ENCODE data around the gene CXCL10.

CXCL10 gene

DNA sequence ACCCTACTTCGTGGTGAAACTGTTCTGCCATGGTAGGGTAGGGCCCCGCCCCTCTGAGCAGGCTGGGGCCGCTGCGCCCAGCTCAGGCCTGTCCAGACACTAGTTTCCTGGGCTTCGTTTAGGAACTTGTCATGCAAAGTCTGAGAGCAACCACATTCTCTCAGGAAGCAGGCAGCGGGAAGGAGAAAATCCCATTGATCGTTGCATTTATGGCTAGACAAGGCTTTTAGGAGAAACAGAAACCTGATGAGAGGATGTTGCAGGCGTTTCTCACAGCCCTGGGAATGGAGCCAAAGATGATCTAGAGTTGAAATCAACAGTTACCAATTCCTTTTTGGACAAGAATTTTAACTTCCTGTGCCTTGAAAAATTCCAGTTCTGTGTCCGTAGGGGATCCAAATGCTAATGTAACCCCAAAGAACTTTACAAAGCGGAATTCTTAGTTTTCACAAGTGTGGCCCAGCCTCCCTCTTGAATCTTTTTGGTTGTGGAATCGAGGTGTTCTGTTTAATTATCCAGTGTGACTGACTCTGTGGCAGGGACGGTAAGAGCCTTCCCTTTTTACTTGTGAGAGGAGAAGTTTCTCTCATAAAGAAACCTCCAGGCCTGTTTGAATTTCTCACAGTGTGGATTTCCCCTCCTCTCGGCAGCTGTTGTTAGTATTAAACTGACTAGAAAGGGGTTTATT, 11.5 kb downstream of the CXCL10 start:
- H3K4me3 ChIP-seq (ENCODE audit: low read length), result no peak overlapping the region
- DNase-seq (ENCODE audit: low read depth), result peak; percentile 80
- TF ChIP-seq, protein P1, sequence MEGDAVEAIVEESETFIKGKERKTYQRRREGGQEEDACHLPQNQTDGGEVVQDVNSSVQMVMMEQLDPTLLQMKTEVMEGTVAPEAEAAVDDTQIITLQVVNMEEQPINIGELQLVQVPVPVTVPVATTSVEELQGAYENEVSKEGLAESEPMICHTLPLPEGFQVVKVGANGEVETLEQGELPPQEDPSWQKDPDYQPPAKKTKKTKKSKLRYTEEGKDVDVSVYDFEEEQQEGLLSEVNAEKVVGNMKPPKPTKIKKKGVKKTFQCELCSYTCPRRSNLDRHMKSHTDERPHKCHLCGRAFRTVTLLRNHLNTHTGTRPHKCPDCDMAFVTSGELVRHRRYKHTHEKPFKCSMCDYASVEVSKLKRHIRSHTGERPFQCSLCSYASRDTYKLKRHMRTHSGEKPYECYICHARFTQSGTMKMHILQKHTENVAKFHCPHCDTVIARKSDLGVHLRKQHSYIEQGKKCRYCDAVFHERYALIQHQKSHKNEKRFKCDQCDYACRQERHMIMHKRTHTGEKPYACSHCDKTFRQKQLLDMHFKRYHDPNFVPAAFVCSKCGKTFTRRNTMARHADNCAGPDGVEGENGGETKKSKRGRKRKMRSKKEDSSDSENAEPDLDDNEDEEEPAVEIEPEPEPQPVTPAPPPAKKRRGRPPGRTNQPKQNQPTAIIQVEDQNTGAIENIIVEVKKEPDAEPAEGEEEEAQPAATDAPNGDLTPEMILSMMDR (IDR thresholded peaks at IDR 0.05; ENCODE audit: insufficient read depth, low read depth, low read length, missing control alignments), result no peak

DNA sequence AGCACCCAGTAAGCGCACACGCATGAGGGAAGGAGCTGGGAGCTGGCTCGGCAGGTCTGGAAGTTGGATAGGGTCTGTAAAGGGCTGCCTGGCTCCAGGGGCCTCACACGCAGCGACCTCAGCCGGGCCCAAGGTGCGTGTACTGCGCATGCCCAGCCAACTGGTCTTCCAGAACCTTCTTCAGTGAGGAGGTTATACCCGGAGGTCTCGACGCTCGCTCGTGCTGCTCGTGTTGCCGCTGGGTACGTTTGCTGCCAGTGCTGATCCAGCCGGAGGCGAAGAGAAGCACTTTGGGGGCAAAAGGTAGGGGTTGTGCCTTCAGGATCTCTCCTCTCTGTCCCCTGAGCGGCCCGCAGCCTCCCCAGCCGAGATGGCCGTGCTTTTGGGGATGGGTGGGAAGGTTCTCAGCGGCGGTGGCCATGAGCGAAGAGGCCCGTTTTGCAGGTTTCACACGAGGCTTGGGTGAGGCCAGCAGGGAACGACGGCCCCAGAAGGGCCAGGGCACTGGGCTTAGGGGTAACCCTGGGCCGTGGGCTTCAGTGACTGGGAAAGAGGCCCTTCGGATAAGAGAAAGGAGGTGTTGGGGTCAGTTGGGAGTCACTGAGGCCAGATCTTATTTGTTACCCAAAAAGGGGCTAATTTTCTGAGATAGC, 12.2 kb downstream of the CXCL10 start:
- TF ChIP-seq, protein P1 (IDR thresholded peaks at IDR 0.05; ENCODE audit: insufficient read depth, low read depth, low read length, missing control alignments), result no peak
- H3K4me3 ChIP-seq (ENCODE audit: low read length), result no peak overlapping the region
- DNase-seq (ENCODE audit: low read depth), result no peak

DNA sequence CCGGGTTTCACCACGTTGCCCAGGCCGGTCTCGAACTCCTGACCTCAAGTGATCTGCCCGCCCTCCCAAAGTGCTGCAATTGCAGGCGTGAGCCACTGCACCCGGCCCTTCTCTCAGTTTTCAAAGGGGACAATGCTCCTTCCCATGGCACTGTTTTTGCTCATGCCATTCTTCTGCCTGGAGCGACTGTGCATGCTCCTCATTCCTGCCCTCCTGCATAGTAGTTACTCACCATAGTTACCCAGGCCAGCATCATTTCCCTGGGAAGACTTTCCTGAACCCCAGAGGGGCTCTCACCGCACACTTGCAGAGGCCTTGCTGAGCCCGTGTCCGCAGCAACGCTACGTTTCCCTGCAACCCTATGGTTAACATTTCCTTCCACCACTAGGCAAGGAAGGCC, 12.7 kb downstream of the CXCL10 start:
- TF ChIP-seq, protein P1 (IDR thresholded peaks at IDR 0.05; ENCODE audit: insufficient read depth, low read depth, low read length, missing control alignments), result no peak
- H3K4me3 ChIP-seq (ENCODE audit: low read length), result no peak overlapping the region
- no peak for DNase-seq (ENCODE audit: low read depth)

DNA sequence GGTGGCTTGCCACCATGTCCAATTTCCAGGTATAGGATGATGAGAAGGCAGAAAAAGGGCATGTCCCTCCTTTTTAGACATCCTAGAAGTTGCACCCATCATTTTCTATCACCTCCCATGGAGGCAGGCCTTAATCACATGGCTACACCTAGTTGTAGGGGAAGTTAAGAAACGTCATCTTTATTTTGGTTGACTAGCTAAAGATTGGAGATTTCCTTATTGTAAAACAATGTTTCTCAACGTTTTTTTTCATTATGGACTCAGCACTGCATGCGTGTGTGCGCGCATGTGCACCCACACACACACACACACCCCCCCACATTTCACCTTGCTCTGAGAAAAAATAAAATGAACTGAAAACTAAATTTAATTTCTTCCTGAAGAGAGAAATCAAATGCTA, 14.0 kb downstream of the CXCL10 start:
- no peak for DNase-seq (ENCODE audit: low read depth)
- H3K4me3 ChIP-seq (ENCODE audit: low read length), result no peak overlapping the region
- TF ChIP-seq, protein P1 (IDR thresholded peaks at IDR 0.05; ENCODE audit: insufficient read depth, low read depth, low read length, missing control alignments), result no peak

DNA sequence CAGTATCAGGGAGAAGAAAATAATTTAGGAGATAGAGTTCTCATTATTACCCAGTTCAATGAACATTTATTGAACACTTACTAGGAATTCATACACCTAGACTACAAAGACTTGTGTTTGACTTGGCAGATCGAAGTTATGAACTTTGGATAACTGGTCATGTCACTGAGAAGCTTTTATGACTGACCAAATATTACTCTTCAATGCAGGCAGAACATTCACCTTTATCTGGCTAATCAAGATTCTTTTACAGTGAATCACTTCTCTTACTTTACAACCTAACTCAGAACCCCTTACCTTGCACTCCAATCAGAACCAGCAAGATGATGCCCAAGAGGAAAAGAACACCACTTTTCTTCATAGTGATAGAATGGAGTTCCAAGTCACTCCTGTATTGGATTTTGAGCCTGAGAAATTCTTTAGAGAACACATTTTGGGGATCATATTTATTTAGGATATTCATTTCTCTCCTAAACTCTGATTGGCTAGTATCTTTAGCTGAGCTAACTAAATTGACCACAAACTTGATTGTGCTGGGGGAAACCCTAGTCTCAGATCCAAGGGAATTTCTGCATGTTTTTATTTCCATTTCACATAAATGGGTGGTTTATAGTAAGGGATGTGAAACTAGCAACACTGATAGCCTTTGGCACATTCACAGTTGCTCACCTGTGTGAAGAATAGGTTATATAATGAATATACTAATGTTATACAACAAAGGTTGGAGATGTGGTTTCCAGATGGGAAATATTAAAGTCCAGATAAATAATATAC, 16.0 kb downstream of the CXCL10 start, which contains the start of gene CXCL9:
CXCL9 (minus strand) TSS at position 421 of the 774 bp plus-strand sequence; CDS start at position 361, 60 bp downstream.
- DNase-seq (ENCODE audit: low read depth), result peak; percentile 74
- H3K4me3 ChIP-seq (ENCODE audit: low read length), result no peak within 1 kb of the TSS
- TF ChIP-seq, protein P1 (IDR thresholded peaks at IDR 0.05; ENCODE audit: insufficient read depth, low read depth, low read length, missing control alignments), result no peak

DNA sequence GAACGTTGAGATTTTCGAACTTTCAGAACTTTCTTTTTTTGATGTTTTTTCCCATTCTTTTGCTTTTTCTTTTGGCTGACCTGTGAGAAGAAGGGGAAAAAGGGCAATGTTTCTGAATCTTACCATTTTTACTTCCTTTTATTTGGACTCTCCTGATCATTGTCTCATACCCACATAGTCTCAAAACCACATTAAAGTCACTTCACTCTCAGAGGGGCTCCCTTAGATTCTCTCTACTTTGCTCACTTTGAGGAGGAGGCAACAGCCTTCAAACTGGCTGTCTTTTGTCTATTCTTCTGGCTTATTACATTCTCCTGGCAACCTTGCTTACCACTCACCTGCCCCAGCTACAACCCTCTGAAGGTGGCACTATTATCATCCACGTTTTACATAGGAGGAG, 19.7 kb downstream of the CXCL10 start:
- TF ChIP-seq, protein P1 (IDR thresholded peaks at IDR 0.05; ENCODE audit: insufficient read depth, low read depth, low read length, missing control alignments), result no peak
- H3K4me3 ChIP-seq (ENCODE audit: low read length), result no peak overlapping the region
- no peak for DNase-seq (ENCODE audit: low read depth)

All from epithelial cell of esophagus (primary cell).